ENCODE measurements around the gene NFKBIL1. TPM values are rescaled to one million over a fixed set of nuclear protein-coding genes. Genes with fewer than 3 reads are reported as not detected.

Gene NFKBIL1
- total RNA-seq, 1 donor from 2014 or later, result 71.5 TPM

GRCh38 chr6:31528821-31529328, 18.5 kb upstream of the NFKBIL1 start, which contains the start of gene MCCD1:
Gene MCCD1 (plus strand): TSS chr6:31528962. CDS start chr6:31529015, 53 bp downstream.
- TF ChIP-seq CTCF (IDR thresholded peaks at IDR 0.05), result no peak
- no peaks in the 10 kb centered on the region for H3K9me3 ChIP-seq
- peaks cover 31 to 44% of the 10 kb centered on the region in 2 donors for H3K36me3 ChIP-seq
- H3K27me3 ChIP-seq, result no peaks in the 10 kb centered on the region
- H3K4me1 ChIP-seq, result no peaks in the 10 kb centered on the region
- intact Hi-C loops (cut with DNase I), result loop anchor here (5.0 kb wide), 1 partner anchor 37 kb away; no protein-coding TSS in a partner anchor
- no peak for DNase-seq (ENCODE audit: low spot score in 2 of 2)
- no peak within 1 kb of the TSS for H3K4me3 ChIP-seq
- H3K27ac ChIP-seq, result no peak within 1 kb of the TSS

- TF ChIP-seq CTCF (IDR thresholded peaks at IDR 0.05), result no peak
- H3K9me3 ChIP-seq, result no peaks in the 10 kb centered on the region
- intact Hi-C loops (cut with DNase I), result loop anchor here (5.0 kb wide), 1 partner anchor 37 kb away; no protein-coding TSS in a partner anchor
- no peak overlapping the region for H3K4me3 ChIP-seq
- no peaks in the 10 kb centered on the region for H3K27me3 ChIP-seq
- no peak for DNase-seq (ENCODE audit: low spot score in 2 of 2)
- peaks cover 38 to 50% of the 10 kb centered on the region in 2 donors for H3K36me3 ChIP-seq
- H3K27ac ChIP-seq, result no peak overlapping the region
- H3K4me1 ChIP-seq, result no peaks in the 10 kb centered on the region
These were observed 17.9 kb upstream of the NFKBIL1 start for GRCh38 chr6:31529329-31530150.

GRCh38 chr6:31530659-31531058, 16.7 kb upstream of the NFKBIL1 start:
- TF ChIP-seq CTCF (IDR thresholded peaks at IDR 0.05), result no peak
- Histone ChIP-seq H3K4me1 (no peaks in the 10 kb centered on the region), H3K27ac (no peak overlapping the region), H3K36me3 (peaks cover 49 to 61% of the 10 kb centered on the region in 2 donors), H3K4me3 (no peak overlapping the region), H3K9me3 (no peaks in the 10 kb centered on the region), H3K27me3 (no peaks in the 10 kb centered on the region)
- DNase-seq (ENCODE audit: low spot score in 2 of 2), result no peak
- intact Hi-C loops (cut with DNase I), result no loop called here

DNA sequence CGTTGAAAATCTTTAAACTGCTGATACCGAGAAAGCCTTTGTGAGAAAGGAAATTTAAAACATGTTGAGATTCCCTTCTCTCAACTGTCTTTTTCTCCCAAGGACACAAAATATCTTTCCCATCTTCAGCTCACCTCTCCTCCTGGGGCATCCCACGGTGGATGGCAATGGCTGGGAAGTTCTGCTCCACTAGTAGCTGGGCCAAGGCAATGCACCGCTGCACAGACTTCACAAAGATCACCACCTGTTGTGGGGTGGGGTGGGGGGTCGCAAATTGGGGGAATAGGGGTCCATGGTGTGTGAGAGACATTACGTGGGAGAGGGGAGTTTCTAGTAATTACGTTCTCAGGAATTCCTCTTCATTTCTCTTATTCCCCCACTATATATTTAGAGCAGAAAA, 16.2 kb upstream of the NFKBIL1 start:
- Histone ChIP-seq H3K4me3 (no peak overlapping the region), H3K4me1 (no peaks in the 10 kb centered on the region), H3K36me3 (peaks cover 54 to 66% of the 10 kb centered on the region in 2 donors), H3K27me3 (no peaks in the 10 kb centered on the region), H3K27ac (no peak overlapping the region), H3K9me3 (no peaks in the 10 kb centered on the region)
- DNase-seq (ENCODE audit: low spot score in 2 of 2), result no peak
- intact Hi-C loops (cut with DNase I), result no loop called here
- no peak for TF ChIP-seq CTCF (IDR thresholded peaks at IDR 0.05)

DNA sequence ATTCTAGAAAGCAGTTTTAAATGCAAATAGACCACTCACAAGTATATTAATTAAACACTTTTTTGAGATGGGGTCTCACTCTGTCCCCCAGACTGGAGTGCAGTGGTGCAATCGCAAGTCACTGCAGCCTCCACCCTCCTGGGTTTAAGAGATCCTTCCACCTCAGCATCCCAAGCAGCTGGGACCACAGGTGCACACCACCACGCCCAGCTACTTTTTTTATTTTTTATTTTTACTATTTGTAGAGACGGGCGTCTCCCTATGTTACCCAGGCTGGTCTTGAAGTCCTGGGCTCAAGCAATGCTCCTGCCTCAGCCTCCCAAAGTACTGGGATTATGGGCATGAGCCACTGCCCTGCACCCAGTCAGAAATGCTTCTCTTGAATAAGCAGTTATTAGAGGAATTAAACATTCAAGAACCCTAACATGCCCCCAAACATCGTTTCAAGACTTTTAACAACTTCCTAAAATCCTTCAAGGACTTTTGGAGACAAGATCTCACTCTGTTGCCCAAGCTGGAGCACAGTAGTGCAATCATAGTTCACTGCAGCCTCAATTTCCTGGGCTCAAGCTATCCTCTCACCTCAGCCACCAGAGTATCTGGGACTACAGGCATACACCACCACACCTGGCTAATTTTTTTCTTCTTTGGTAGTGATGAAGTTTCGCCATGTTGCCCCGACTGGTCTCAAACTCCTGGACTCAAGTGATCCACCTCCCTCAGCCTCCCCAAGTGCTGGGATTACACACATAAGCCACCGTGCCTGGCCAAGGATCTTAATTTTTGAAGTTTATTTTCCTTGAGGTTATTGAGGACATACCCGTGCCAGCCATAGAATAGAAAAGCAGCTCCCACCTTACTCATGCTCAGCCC, 15.4 kb upstream of the NFKBIL1 start:
- TF ChIP-seq CTCF (IDR thresholded peaks at IDR 0.05), result no peak
- H3K36me3 ChIP-seq, result peaks cover 62 to 75% of the 10 kb centered on the region in 2 donors
- no peak for DNase-seq (ENCODE audit: low spot score in 2 of 2)
- H3K9me3 ChIP-seq, result no peaks in the 10 kb centered on the region
- H3K27ac ChIP-seq, result no peak overlapping the region
- no peak overlapping the region for H3K4me3 ChIP-seq
- no peaks in the 10 kb centered on the region for H3K4me1 ChIP-seq
- H3K27me3 ChIP-seq, result no peaks in the 10 kb centered on the region
- intact Hi-C loops (cut with DNase I), result no loop called here

All from ascending aorta (tissue), 2 donors.